Body of pancreas (tissue), 4 donors: Measurements from ENCODE around the gene MYB.

Experiments
- POLR2A ChIP-seq, 3 donors: fragments of 450-650 bp; IDR thresholded peaks; one replicate each; pipeline ENCODE4 v1.6.1; 2016; ENCODE audit warnings: antibody characterized with exemption in 3 of 3, mild to moderate bottlenecking in 2 of 3
- TF ChIP-seq, protein P1 (sequence below), 7 experiments: fragments of 450-650 bp in 4 of 7; fragments of 200-600 bp in 3 of 7; sonication (generic) in 3 of 7; IDR thresholded peaks; one replicate each; pipeline ENCODE4 v1.5.1; 2016 to 2019; ENCODE audit warnings: antibody characterized with exemption in 7 of 7

DNA sequence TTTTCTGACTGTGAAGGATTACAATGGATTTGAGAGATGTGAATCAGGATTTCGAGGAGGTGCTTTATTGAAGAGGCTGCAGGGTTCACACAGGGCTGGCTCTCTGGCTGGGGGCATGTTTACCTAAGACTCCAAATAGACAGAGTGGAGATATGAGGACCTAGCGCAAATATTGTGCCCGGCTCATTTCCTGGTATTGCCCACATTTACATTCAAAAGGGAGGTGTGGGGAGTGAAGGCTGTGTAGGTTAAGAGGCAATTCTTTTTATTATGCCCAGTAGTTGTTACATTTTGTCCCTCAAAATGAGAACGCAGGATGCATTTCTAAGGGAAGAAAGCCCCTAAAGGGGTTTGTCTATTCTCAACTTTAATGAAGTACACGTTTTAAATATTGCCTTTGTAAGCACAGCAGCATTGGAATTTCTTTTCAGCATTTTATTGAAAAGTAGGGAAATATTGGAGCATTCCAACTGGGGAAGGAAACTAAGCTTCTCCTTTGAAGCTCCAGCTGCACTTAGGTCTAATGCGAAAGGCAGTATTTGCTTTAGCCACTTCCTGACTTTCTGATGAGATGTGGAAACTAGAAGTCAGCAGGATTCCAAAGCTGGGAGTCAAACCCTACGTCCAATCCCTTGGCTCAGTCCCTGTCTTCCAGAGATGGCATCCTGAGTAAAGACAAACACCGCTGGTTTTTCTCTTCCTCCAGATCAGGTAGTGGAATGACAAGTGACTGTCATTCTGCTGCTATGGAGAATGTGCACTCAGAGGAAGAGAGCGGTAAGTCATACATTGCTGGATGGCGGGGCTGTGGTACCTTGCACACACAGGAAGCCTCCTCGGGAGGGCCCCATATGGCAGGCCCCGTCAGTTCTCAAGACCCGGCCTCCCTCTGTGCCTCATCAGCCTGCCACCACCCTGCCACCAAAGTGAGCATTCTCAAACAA, 70.7 kb downstream of the MYB start:
- TF ChIP-seq, protein P1, sequence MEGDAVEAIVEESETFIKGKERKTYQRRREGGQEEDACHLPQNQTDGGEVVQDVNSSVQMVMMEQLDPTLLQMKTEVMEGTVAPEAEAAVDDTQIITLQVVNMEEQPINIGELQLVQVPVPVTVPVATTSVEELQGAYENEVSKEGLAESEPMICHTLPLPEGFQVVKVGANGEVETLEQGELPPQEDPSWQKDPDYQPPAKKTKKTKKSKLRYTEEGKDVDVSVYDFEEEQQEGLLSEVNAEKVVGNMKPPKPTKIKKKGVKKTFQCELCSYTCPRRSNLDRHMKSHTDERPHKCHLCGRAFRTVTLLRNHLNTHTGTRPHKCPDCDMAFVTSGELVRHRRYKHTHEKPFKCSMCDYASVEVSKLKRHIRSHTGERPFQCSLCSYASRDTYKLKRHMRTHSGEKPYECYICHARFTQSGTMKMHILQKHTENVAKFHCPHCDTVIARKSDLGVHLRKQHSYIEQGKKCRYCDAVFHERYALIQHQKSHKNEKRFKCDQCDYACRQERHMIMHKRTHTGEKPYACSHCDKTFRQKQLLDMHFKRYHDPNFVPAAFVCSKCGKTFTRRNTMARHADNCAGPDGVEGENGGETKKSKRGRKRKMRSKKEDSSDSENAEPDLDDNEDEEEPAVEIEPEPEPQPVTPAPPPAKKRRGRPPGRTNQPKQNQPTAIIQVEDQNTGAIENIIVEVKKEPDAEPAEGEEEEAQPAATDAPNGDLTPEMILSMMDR (IDR thresholded peaks at IDR 0.05): no peak
- no peak for TF ChIP-seq POLR2A (IDR thresholded peaks at IDR 0.05)
